ENCODE results near the gene ARHGDIA.

DNA sequence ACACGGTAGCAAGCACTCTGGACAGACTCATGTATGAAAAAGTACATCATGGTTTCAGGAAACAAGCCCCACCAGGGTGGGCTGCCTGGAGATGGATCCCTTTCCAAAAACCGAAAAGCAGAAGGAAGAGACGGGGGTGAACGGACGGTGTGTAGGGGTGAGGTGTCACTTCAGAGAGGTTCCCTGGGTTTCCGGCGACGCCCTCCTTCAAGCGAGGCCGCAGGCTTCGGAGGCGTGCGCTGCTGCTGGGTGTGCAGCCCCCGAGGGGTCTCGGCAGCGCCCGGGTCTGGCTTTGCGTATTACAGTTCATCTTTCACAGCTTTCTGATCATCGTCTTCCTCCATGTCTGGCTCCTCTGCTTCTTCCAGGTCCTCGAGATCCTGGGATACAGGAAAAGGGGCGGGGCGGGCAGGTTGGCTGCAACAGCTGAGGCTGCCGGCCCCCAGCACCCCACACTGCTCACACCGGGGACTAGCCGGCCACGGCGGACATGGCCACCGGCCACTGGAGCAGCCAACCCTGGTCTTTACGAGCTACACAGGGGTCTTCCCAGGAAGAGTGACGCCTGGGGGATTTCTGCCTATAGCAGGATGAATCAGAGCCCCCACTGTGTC lies 27.3 kb downstream of the ARHGDIA start:
- TF ChIP-seq POLR2A (IDR thresholded peaks at IDR 0.05) = no peak
- TF ChIP-seq, protein P1, sequence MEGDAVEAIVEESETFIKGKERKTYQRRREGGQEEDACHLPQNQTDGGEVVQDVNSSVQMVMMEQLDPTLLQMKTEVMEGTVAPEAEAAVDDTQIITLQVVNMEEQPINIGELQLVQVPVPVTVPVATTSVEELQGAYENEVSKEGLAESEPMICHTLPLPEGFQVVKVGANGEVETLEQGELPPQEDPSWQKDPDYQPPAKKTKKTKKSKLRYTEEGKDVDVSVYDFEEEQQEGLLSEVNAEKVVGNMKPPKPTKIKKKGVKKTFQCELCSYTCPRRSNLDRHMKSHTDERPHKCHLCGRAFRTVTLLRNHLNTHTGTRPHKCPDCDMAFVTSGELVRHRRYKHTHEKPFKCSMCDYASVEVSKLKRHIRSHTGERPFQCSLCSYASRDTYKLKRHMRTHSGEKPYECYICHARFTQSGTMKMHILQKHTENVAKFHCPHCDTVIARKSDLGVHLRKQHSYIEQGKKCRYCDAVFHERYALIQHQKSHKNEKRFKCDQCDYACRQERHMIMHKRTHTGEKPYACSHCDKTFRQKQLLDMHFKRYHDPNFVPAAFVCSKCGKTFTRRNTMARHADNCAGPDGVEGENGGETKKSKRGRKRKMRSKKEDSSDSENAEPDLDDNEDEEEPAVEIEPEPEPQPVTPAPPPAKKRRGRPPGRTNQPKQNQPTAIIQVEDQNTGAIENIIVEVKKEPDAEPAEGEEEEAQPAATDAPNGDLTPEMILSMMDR (IDR thresholded peaks at IDR 0.05 in 8 of 11, conservative IDR thresholded peaks at IDR 0.05 in 3 of 11) = no peak
